Astrocyte of the cerebellum (primary cell): ENCODE results near the gene ADORA2A.
A peak's percentile ranks its signal among the peaks of the same experiment; 100 is the strongest.

Experiments
- DNase-seq: peaks from one replicate; pipeline ENCODE4 v3.0.0-alpha.2; 2011; ENCODE audit warnings: low read depth
- H3K4me3 ChIP-seq: 2 replicates; pipeline ENCODE4 v1.5.1; 2011; ENCODE audit warnings: mild to moderate bottlenecking, low read depth, low read length, moderate library complexity
- in situ Hi-C: cut with HindIII; loops from 2 replicates; pipeline ENCODE4 v1.10.0; 2017; ENCODE audit warnings: low sequenced_read_pairs
- TF ChIP-seq, protein P1 (sequence below): IDR thresholded peaks from 2 replicates; pipeline ENCODE4 v1.5.1; 2012; ENCODE audit warnings: low read length, low read depth, moderate library complexity, mild to moderate bottlenecking; ENCODE audit errors: missing control alignments

Gene ADORA2A

DNA sequence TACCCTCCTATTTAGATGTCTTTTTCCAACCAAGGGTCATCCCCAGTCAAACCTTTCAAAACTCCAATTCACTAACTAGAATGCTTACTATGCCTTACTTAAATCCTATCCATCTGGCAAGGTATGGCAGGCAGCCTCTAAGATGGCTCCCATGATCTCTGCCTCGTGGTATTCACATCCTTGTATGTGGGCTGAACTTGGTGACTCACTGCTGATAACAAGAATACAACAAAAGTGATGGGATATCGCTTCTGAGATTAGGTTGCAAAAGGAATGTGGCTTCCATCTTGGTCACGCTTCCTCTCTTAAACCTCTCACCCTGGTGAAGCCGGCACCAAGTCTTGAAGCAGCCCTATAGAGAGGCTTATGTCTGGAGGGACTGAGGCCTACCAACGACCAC is 38.2 kb downstream of the ADORA2A start:
- no peak overlapping the region for H3K4me3 ChIP-seq
- TF ChIP-seq, protein P1, sequence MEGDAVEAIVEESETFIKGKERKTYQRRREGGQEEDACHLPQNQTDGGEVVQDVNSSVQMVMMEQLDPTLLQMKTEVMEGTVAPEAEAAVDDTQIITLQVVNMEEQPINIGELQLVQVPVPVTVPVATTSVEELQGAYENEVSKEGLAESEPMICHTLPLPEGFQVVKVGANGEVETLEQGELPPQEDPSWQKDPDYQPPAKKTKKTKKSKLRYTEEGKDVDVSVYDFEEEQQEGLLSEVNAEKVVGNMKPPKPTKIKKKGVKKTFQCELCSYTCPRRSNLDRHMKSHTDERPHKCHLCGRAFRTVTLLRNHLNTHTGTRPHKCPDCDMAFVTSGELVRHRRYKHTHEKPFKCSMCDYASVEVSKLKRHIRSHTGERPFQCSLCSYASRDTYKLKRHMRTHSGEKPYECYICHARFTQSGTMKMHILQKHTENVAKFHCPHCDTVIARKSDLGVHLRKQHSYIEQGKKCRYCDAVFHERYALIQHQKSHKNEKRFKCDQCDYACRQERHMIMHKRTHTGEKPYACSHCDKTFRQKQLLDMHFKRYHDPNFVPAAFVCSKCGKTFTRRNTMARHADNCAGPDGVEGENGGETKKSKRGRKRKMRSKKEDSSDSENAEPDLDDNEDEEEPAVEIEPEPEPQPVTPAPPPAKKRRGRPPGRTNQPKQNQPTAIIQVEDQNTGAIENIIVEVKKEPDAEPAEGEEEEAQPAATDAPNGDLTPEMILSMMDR: no peak
- DNase-seq: no peak
- in situ Hi-C loops: no loop called here

DNA sequence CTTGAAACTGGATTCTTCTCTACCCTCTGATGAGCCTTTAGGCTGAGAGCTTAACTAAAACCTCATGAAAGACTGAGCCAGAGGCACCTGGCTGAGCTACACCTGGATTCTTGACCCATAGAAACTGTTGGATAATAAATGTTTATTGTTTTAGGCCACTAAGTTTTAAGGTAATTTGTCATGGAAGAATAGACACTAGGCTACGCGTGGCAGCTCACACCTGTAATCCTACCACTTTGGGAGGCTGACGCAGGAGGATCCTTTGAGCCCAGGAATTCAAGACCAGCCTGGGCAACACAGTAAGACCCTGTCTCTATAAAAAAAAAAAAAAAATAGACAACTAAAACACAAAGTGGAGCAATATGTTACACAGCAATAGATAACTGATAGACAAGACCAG is 38.6 kb downstream of the ADORA2A start:
- DNase-seq: no peak
- no peak overlapping the region for H3K4me3 ChIP-seq
- in situ Hi-C loops: no loop called here

DNA sequence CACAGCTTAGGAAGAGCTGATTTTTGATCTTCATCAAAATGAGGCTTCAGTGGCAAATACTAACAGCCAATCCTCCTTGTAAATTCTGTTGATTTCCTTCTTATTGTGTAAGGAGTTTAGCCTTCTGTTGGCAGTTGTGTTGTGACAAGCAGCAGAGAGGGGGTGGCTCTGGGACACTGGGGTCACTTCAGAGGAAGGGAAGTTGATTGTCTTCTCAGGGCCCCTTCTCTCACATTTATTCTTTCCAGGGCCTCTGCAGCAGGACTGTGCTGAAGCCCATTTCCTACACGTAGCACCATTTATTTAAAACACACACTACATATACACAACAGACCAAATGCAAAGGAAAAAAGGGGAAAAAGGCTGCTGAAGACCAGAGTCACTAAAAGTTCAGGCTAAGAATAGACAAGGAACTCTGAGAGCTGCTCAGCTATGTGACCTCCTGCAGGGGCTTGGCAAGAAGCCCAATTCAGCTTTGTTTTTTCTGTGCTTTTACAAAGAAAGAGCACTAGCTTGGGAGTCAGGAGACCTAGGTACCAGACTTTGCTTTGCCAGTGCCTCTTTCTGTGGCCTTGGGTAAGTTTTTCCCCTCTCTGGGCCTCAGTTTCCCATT is 39.4 kb downstream of the ADORA2A start:
- no peak overlapping the region for H3K4me3 ChIP-seq
- in situ Hi-C loops: no loop called here
- DNase-seq: peak; percentile 61
- TF ChIP-seq, protein P1: no peak

More for the DNA sequence above, 38.6 kb downstream of the ADORA2A start:
- TF ChIP-seq, protein P1: no peak

DNA sequence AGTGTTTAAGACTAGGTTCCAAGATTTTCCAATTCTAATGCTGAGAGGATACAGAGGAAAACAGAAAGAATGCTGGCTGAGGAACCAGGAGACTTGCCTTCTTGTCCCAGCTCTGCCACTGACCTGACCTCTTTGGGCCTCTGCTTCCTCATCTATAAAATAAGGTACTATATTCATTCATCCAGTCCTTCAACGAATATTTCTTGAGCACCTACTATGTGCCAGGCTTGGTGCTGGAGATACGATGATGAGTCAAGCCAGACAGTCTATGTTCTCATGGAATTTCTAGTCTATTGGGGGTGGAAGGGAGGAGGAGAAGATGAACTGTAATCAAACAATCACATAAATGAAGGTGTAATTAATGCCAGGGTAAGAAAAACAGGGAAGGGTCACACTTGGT is 39.9 kb downstream of the ADORA2A start:
- DNase-seq: no peak
- in situ Hi-C loops: no loop called here
- H3K4me3 ChIP-seq: no peak overlapping the region
- TF ChIP-seq, protein P1: no peak

DNA sequence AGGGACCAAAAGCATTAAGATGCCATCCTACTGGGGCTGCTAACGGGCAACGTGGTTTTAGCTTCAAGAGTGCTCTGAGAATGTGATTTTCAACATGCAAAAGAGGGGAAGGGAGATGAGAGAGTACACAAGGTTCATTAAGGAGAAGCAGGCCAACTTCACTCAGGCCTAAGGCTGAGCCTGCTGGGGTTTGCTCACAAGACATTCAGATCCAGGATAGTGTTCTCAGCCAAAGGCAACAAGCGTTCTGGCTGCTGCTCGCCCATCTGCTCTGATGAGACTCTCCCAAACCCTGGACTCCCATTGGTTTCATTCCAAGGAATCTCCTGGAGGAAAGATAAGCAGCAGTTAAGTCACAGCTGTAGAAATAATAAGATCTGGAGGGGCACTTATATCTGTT is 44.2 kb downstream of the ADORA2A start:
- peak; percentile 88 for DNase-seq
- TF ChIP-seq, protein P1: no peak
- no peak overlapping the region for H3K4me3 ChIP-seq
- in situ Hi-C loops: no loop called here

DNA sequence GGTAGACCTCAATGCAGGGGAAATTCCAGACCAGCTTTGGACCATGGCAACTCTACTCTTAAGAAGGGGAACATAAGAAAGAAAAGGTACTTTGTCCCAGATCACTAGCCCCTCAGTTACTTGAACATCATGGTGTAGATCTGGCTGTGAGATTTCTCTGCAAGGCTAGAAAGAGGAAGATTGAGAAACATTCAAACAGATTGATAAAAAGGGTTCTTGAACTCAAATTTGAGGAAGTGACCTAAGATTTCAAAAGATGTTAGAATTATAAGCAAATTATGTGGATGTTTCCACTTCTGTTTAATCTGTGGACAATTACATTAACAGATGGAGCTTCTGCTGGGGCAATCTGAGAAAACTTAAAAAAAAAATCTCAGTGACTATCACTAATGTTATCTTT is 45.9 kb downstream of the ADORA2A start:
- DNase-seq: no peak
- in situ Hi-C loops: no loop called here

More for the DNA sequence above, 45.9 kb downstream of the ADORA2A start:
- no peak overlapping the region for H3K4me3 ChIP-seq
- TF ChIP-seq, protein P1: no peak
